ENCODE data around the gene TOX3.

TOX3 gene

DNA sequence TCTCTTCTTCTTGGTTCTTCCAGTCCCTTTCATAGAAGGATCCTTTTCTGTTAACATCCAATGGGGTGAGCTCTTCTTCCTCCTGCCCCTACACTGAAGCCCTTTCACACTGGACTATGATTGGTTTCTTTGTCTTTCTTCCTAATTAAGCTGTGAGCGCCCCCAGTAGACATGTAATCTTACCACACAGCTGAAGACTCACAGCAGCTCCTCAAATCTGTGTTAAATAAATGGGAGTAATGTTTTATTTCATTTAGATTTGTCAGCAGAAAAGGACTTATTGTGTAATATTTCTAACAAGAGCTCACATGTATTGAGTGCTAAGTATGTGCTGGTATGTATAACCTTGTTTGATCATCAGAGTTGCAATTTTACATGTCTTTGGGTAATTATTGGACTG, 55.7 kb downstream of the TOX3 start:
- Histone ChIP-seq H3K4me2 (ENCODE audit: low read depth, low read length, poor library complexity, severe bottlenecking) (no peak overlapping the region), H3K36me3 (ENCODE audit: low read length) (no peaks in the 10 kb centered on the region), H3K27ac (ENCODE audit: low read depth, low read length) (no peak overlapping the region), H2AFZ (ENCODE audit: low read depth, low read length, severe bottlenecking) (no peak overlapping the region), H3K79me2 (ENCODE audit: insufficient read depth, low read length) (no peaks in the 10 kb centered on the region), H4K20me1 (ENCODE audit: low read depth, low read length) (no peaks in the 10 kb centered on the region), H3K9ac (ENCODE audit: low read length) (no peak overlapping the region), H3K9me3 (ENCODE audit: insufficient read depth, low read length) (no peaks in the 10 kb centered on the region), H3K27me3 (ENCODE audit: low read length) (no peaks in the 10 kb centered on the region), H3K9me2 (replicated peaks; ENCODE audit: insufficient read depth, low read length) (no peaks in the 10 kb centered on the region), H3F3A (ENCODE audit: insufficient read depth) (no peaks in the 10 kb centered on the region), H3K4me3 (ENCODE audit: insufficient read depth, low read length, poor library complexity, severe bottlenecking) (no peak overlapping the region)
- no peak for TF ChIP-seq EZH2phosphoT487 (conservative IDR thresholded peaks at IDR 0.05; ENCODE audit: low read length)
- TF ChIP-seq, protein P1, sequence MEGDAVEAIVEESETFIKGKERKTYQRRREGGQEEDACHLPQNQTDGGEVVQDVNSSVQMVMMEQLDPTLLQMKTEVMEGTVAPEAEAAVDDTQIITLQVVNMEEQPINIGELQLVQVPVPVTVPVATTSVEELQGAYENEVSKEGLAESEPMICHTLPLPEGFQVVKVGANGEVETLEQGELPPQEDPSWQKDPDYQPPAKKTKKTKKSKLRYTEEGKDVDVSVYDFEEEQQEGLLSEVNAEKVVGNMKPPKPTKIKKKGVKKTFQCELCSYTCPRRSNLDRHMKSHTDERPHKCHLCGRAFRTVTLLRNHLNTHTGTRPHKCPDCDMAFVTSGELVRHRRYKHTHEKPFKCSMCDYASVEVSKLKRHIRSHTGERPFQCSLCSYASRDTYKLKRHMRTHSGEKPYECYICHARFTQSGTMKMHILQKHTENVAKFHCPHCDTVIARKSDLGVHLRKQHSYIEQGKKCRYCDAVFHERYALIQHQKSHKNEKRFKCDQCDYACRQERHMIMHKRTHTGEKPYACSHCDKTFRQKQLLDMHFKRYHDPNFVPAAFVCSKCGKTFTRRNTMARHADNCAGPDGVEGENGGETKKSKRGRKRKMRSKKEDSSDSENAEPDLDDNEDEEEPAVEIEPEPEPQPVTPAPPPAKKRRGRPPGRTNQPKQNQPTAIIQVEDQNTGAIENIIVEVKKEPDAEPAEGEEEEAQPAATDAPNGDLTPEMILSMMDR (IDR thresholded peaks at IDR 0.05; ENCODE audit: insufficient read depth, low read length, poor library complexity, severe bottlenecking): no peak

DNA sequence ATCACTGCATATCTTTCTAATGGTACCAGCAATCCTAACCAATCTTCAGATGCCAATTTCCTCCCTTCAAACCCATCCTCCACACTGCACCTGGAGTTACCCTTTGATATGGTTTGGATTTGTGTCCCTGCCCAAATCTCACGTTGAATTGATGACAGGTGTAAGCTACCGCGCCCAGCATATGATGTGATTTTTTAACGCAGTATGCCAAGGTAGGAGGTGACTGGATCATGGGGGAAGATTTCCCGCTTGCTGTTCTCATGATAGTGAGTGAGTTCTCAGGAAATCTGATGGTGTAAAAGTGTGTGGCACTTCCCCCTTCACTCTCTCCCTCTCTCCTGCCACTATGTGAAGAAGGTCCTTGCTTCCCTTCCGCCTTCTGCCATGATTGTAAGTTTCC, 57.0 kb downstream of the TOX3 start:
- Histone ChIP-seq H3K79me2 (ENCODE audit: insufficient read depth, low read length) (no peaks in the 10 kb centered on the region), H3K9me2 (replicated peaks; ENCODE audit: insufficient read depth, low read length) (no peaks in the 10 kb centered on the region), H3K27me3 (ENCODE audit: low read length) (no peaks in the 10 kb centered on the region), H4K20me1 (ENCODE audit: low read depth, low read length) (no peaks in the 10 kb centered on the region), H2AFZ (ENCODE audit: low read depth, low read length, severe bottlenecking) (no peak overlapping the region), H3K4me2 (ENCODE audit: low read depth, low read length, poor library complexity, severe bottlenecking) (no peak overlapping the region), H3K36me3 (ENCODE audit: low read length) (no peaks in the 10 kb centered on the region), H3K27ac (ENCODE audit: low read depth, low read length) (no peak overlapping the region), H3K4me3 (ENCODE audit: insufficient read depth, low read length, poor library complexity, severe bottlenecking) (no peak overlapping the region), H3K9me3 (ENCODE audit: insufficient read depth, low read length) (no peaks in the 10 kb centered on the region), H3F3A (ENCODE audit: insufficient read depth) (no peaks in the 10 kb centered on the region), H3K9ac (ENCODE audit: low read length) (no peak overlapping the region)
- TF ChIP-seq, protein P1 (IDR thresholded peaks at IDR 0.05; ENCODE audit: insufficient read depth, low read length, poor library complexity, severe bottlenecking): no peak
- no peak for TF ChIP-seq EZH2phosphoT487 (conservative IDR thresholded peaks at IDR 0.05; ENCODE audit: low read length)

DNA sequence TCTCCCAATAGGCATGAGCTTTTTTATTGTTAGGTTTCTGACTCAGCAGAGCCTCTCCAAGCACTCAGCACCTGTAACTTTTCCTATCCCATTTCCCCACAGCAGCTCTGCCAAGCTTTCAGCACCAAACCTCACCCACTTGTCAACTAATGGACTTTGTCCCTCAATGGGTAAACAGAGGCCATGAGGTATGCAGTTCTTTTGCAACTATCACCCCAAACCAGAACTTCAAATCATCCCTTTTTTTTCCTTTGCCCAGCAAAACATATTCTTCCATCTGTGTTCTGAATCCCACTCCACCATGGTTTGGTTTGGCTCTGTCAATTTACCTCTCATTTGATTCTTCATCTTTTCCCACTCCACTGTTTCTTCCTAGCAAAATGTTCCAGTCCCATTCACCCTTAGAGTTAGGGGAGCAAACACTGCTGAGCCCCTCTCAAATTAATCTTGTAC, 58.1 kb downstream of the TOX3 start:
- TF ChIP-seq EZH2phosphoT487 (conservative IDR thresholded peaks at IDR 0.05; ENCODE audit: low read length): no peak
- TF ChIP-seq, protein P1 (IDR thresholded peaks at IDR 0.05; ENCODE audit: insufficient read depth, low read length, poor library complexity, severe bottlenecking): no peak
- Histone ChIP-seq H3K27ac (ENCODE audit: low read depth, low read length) (no peak overlapping the region), H3K36me3 (ENCODE audit: low read length) (no peaks in the 10 kb centered on the region), H2AFZ (ENCODE audit: low read depth, low read length, severe bottlenecking) (no peak overlapping the region), H3K9me2 (replicated peaks; ENCODE audit: insufficient read depth, low read length) (no peaks in the 10 kb centered on the region), H3K4me3 (ENCODE audit: insufficient read depth, low read length, poor library complexity, severe bottlenecking) (no peak overlapping the region), H3K9ac (ENCODE audit: low read length) (no peak overlapping the region), H4K20me1 (ENCODE audit: low read depth, low read length) (no peaks in the 10 kb centered on the region), H3K4me2 (ENCODE audit: low read depth, low read length, poor library complexity, severe bottlenecking) (no peak overlapping the region), H3K79me2 (ENCODE audit: insufficient read depth, low read length) (no peaks in the 10 kb centered on the region), H3K27me3 (ENCODE audit: low read length) (no peaks in the 10 kb centered on the region), H3F3A (ENCODE audit: insufficient read depth) (no peaks in the 10 kb centered on the region), H3K9me3 (ENCODE audit: insufficient read depth, low read length) (no peaks in the 10 kb centered on the region)

All from SU-DHL-6 (cell line).